ENCODE results near the gene KIF20B.

- TF ChIP-seq, protein P1, sequence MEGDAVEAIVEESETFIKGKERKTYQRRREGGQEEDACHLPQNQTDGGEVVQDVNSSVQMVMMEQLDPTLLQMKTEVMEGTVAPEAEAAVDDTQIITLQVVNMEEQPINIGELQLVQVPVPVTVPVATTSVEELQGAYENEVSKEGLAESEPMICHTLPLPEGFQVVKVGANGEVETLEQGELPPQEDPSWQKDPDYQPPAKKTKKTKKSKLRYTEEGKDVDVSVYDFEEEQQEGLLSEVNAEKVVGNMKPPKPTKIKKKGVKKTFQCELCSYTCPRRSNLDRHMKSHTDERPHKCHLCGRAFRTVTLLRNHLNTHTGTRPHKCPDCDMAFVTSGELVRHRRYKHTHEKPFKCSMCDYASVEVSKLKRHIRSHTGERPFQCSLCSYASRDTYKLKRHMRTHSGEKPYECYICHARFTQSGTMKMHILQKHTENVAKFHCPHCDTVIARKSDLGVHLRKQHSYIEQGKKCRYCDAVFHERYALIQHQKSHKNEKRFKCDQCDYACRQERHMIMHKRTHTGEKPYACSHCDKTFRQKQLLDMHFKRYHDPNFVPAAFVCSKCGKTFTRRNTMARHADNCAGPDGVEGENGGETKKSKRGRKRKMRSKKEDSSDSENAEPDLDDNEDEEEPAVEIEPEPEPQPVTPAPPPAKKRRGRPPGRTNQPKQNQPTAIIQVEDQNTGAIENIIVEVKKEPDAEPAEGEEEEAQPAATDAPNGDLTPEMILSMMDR (IDR thresholded peaks at IDR 0.05): no peak
- no peak for TF ChIP-seq POLR2A (IDR thresholded peaks at IDR 0.05)
These were observed 107.5 kb downstream of the KIF20B start for GRCh38 chr10:89808842-89809241.

Measured in adrenal gland (tissue), 5 donors.